Measurements from ENCODE around the gene NUP155.

The NUP155 gene

GRCh38 chr5:37248970-37249814, 121.7 kb downstream of the NUP155 start, which contains the start of gene CPLANE1 (continued):
- peak; percentile 59 for TF ChIP-seq KLF17 (tag by site-specific recombination; IDR thresholded peaks at IDR 0.05)
- TF ChIP-seq ZBTB49 (tag by site-specific recombination; IDR thresholded peaks at IDR 0.05; ENCODE audit: low read depth) = no peak
- peak; percentile 84; the same call in 1 of the 2 replicates for TF ChIP-seq GLI4 (tag by site-specific recombination; IDR thresholded peaks at IDR 0.05)
- TF ChIP-seq ZNF658 (tag by site-specific recombination; IDR thresholded peaks at IDR 0.05) = no peak
- peak; percentile 28; the same call in 1 of the 2 replicates for TF ChIP-seq ZBTB21 (tag by site-specific recombination; IDR thresholded peaks at IDR 0.05)
- peak; percentile 82 for TF ChIP-seq ZNF610 (tag by site-specific recombination; IDR thresholded peaks at IDR 0.05; ENCODE audit: borderline replicate concordance)
- TF ChIP-seq ZNF488 (tag by site-specific recombination; IDR thresholded peaks at IDR 0.05) = no peak
- TF ChIP-seq ZBTB8A (tag by site-specific recombination; IDR thresholded peaks at IDR 0.05) = peak; percentile 98
- peak; percentile 84; the same call in 1 of the 2 replicates for TF ChIP-seq BCL11B (tag by site-specific recombination; IDR thresholded peaks at IDR 0.05; ENCODE audit: low read depth)
- peak; percentile 69; the same call in 1 of the 2 replicates for TF ChIP-seq ZNF76 (tag by site-specific recombination; IDR thresholded peaks at IDR 0.05; ENCODE audit: borderline replicate concordance, low read depth)
- no peak for TF ChIP-seq ZNF514 (tag by site-specific recombination; IDR thresholded peaks at IDR 0.05)
- TF ChIP-seq ZNF223 (tag by site-specific recombination; IDR thresholded peaks at IDR 0.05) = peak; percentile 42; the same call in 1 of the 2 replicates
- peak; percentile 77; the same call in 1 of the 2 replicates for TF ChIP-seq KLF7 (tag by site-specific recombination; IDR thresholded peaks at IDR 0.05; ENCODE audit: borderline replicate concordance)
- peak; percentile 57; the same call in 1 of the 2 replicates for TF ChIP-seq ZNF843 (tag by site-specific recombination; IDR thresholded peaks at IDR 0.05)
- peak; percentile 87 for TF ChIP-seq KLF16 (tag by site-specific recombination; IDR thresholded peaks at IDR 0.05)
- 0 out of 2 replicates have a peak, but pooled peaks have one; percentile 53 for TF ChIP-seq ZNF16 (tag by site-specific recombination; IDR thresholded peaks at IDR 0.05; ENCODE audit: low read depth)
- TF ChIP-seq ZNF23 (tag by site-specific recombination; IDR thresholded peaks at IDR 0.05; ENCODE audit: borderline replicate concordance) = 0 out of 2 replicates have a peak, but pooled peaks have one; percentile 39
- peak; percentile 91 for TF ChIP-seq CTCF (tag by site-specific recombination; IDR thresholded peaks at IDR 0.05)
- TF ChIP-seq REST (tag by site-specific recombination; IDR thresholded peaks at IDR 0.05) = peak; percentile 61
- peak; percentile 63 for TF ChIP-seq ZNF341 (tag by site-specific recombination; IDR thresholded peaks at IDR 0.05; ENCODE audit: low read depth)
- peak; percentile 97 for TF ChIP-seq ZNF692 (tag by site-specific recombination; IDR thresholded peaks at IDR 0.05)
- peak; percentile 3; the same call in 1 of the 2 replicates for TF ChIP-seq ZNF513 (tag by site-specific recombination; IDR thresholded peaks at IDR 0.05)
- peak; percentile 33; the same call in 1 of the 2 replicates for TF ChIP-seq ZNF645 (tag by site-specific recombination; IDR thresholded peaks at IDR 0.05)
- TF ChIP-seq ZNF10 (tag by site-specific recombination; IDR thresholded peaks at IDR 0.05) = peak; percentile 80; the same call in 1 of the 2 replicates
